HCT116 (cell line): Measurements from ENCODE around the gene TRERF1. TPM values are rescaled to one million over a fixed set of nuclear protein-coding genes. Genes with fewer than 3 reads are reported as not detected.

Source experiments
- ATAC-seq: fragments of 200-7000 bp; cut with Tn5 transposase; 2 replicates; pipeline ENCODE4 v1.9.1; 2020; ENCODE audit warnings: mild to moderate bottlenecking, moderate library complexity
- BruUV-seq: library from RNA; stranded (reverse); fragments of 400-500 nt; replicated peaks from 2 replicates; lab custom pipeline; 2021; lab: Mats Ljungman, UMichigan
- CTCF ChIA-PET: fragments of 300-600 bp; sonication (Branson Sonifier 250); formaldehyde crosslinking; loops from one replicate; lab custom pipeline; 2021; ENCODE audit warnings: antibody characterized with exemption; lab: Charles Lee
- POLR2A ChIA-PET: fragments of 300-600, 350-600 bp; sonication (Branson Sonifier 250); formaldehyde crosslinking; loops from one replicate; lab custom pipeline; 2021; ENCODE audit warnings: antibody characterized with exemption; lab: Charles Lee
- RAD21 ChIA-PET, 2 experiments: fragments of 300-600 bp; sonication (Branson Sonifier 250); formaldehyde crosslinking; loops; one replicate each; lab custom pipeline; 2023; ENCODE audit warnings: low total read pairs in 2 of 2; ENCODE audit not compliant: uncharacterized antibody in 2 of 2, unreplicated experiment in 2 of 2, low non-redundant PET in 1 of 2; lab: Charles Lee
- DNase-seq: peaks from one replicate; pipeline ENCODE4 v3.0.0-alpha.2; 2010; ENCODE audit warnings: low read depth, low spot score
- H2AFZ ChIP-seq: fragments of 200-600 bp; shearing (Covaris generic), sonication (generic); 2 replicates; pipeline ENCODE4 v1.6.1; 2017; ENCODE audit warnings: low read depth, mixed run types, mixed read lengths, antibody characterized with exemption, low read length; ENCODE audit not compliant: poor library complexity, severe bottlenecking
- H3K27ac ChIP-seq: 2 replicates; pipeline ENCODE4 v1.5.1; 2012; ENCODE audit warnings: low read depth, low read length
- H3K27me3 ChIP-seq: fragments of 200-600 bp; sonication (generic); 2 replicates; pipeline ENCODE4 v1.6.1; 2016; ENCODE audit warnings: mixed run types, low read length, mixed read lengths; ENCODE audit not compliant: insufficient read depth
- H3K36me3 ChIP-seq, 2 experiments: fragments of 200-500 bp in 1 of 2; fragments of 200-600 bp in 1 of 2; sonication (Bioruptor generic) in 1 of 2; sonication (generic) in 1 of 2; 2 replicates each; pipeline versions ENCODE4 v1.5.1 to v1.6.1; 2014 to 2016; ENCODE audit warnings: low read length in 2 of 2, inconsistent platforms in 1 of 2, mixed read lengths in 1 of 2, mixed run types in 1 of 2; ENCODE audit not compliant: insufficient read depth in 2 of 2, control insufficient read depth in 1 of 2
- H3K4me1 ChIP-seq, 2 experiments: fragments of 200-600 bp in 1 of 2; sonication (generic) in 1 of 2; 2 replicates each; pipeline versions ENCODE4 v1.5.1 to v1.6.1; 2012 to 2017; ENCODE audit warnings: low read length in 2 of 2, inconsistent platforms in 1 of 2, mild to moderate bottlenecking in 1 of 2, mixed read lengths in 1 of 2, mixed run types in 1 of 2, moderate library complexity in 1 of 2; ENCODE audit not compliant: insufficient read depth in 2 of 2, control insufficient read depth in 1 of 2
- H3K4me2 ChIP-seq: fragments of 200-600 bp; sonication (generic); 2 replicates; pipeline ENCODE4 v1.6.1; 2017; ENCODE audit warnings: mixed run types, low read length, mixed read lengths
- H3K4me3 ChIP-seq, 2 experiments: fragments of 200-600 bp in 1 of 2; sonication (generic) in 1 of 2; replicated peaks in 1 of 2; 2 replicates each; pipeline ENCODE4 v1.5.1; 2011 to 2016; ENCODE audit warnings: low read length in 2 of 2, control low read depth in 1 of 2, low read depth in 1 of 2, mild to moderate bottlenecking in 1 of 2, mixed read lengths in 1 of 2, mixed run types in 1 of 2
- H3K79me2 ChIP-seq: fragments of 200-600 bp; sonication (generic); 2 replicates; pipeline ENCODE4 v1.6.1; 2017; ENCODE audit warnings: mild to moderate bottlenecking, mixed run types, low read length, moderate library complexity, mixed read lengths; ENCODE audit not compliant: insufficient read depth
- H3K9ac ChIP-seq: fragments of 200-600 bp; sonication (generic); 2 replicates; pipeline ENCODE4 v1.6.1; 2016; ENCODE audit warnings: low read length, mixed read lengths
- H3K9me2 ChIP-seq: fragments of 200-600 bp; sonication (generic), shearing (Covaris generic); 2 replicates; pipeline ENCODE4 v1.6.1; 2017; ENCODE audit warnings: mixed run types, mild to moderate bottlenecking, moderate library complexity; ENCODE audit not compliant: insufficient read depth
- H3K9me3 ChIP-seq, 2 experiments: fragments of 200-500 bp in 1 of 2; fragments of 200-600 bp in 1 of 2; sonication (Bioruptor generic) in 1 of 2; sonication (generic) in 1 of 2; 2 replicates each; pipeline ENCODE4 v1.6.1; 2014 to 2017; ENCODE audit warnings: low read length in 2 of 2, mixed read lengths in 2 of 2, inconsistent platforms in 1 of 2, low read depth in 1 of 2, mild to moderate bottlenecking in 1 of 2, mixed run types in 1 of 2, moderate library complexity in 1 of 2; ENCODE audit not compliant: control insufficient read depth in 1 of 2, insufficient read depth in 1 of 2
- H4K20me1 ChIP-seq: fragments of 200-600 bp; sonication (generic), shearing (Covaris generic); 2 replicates; pipeline ENCODE4 v1.6.1; 2017; ENCODE audit warnings: mixed run types, mild to moderate bottlenecking, moderate library complexity; ENCODE audit not compliant: insufficient read depth
- CBX3 ChIP-seq: IDR thresholded peaks from 2 replicates; pipeline ENCODE4 v1.6.1; 2012; ENCODE audit warnings: low read depth
- CEBPB ChIP-seq: IDR thresholded peaks from 2 replicates; pipeline ENCODE4 v1.6.1; 2012; ENCODE audit warnings: low read depth
- CTCF ChIP-seq, 3 experiments: fragments of 200-600 bp in 1 of 3; sonication (generic) in 1 of 3; IDR thresholded peaks in 2 of 3; conservative IDR thresholded peaks in 1 of 3; 2 replicates each; pipeline ENCODE4 v1.5.1; 2012 to 2017; ENCODE audit warnings: low read depth in 2 of 3, low read length in 2 of 3, antibody characterized with exemption in 1 of 3, borderline replicate concordance in 1 of 3, control low read depth in 1 of 3, mild to moderate bottlenecking in 1 of 3, mixed read lengths in 1 of 3, mixed run types in 1 of 3, moderate library complexity in 1 of 3; ENCODE audit not compliant: insufficient read depth in 1 of 3
- EZH2phosphoT487 ChIP-seq: fragments of 200-600 bp; IDR thresholded peaks from 2 replicates; pipeline ENCODE4 v1.6.1; 2018; ENCODE audit warnings: antibody characterized with exemption, borderline replicate concordance
- FOSL1 ChIP-seq: IDR thresholded peaks from 2 replicates; pipeline ENCODE4 v1.6.1; 2012; ENCODE audit warnings: low read depth
- JUND ChIP-seq: IDR thresholded peaks from 2 replicates; pipeline ENCODE4 v1.6.1; 2012
- MAX ChIP-seq: IDR thresholded peaks from 2 replicates; pipeline ENCODE4 v1.6.1; 2012
- REST ChIP-seq: IDR thresholded peaks from 2 replicates; pipeline ENCODE4 v1.6.1; 2012; ENCODE audit warnings: low read depth
- SIN3A ChIP-seq: IDR thresholded peaks from 2 replicates; pipeline ENCODE4 v1.6.1; 2012; ENCODE audit warnings: low read depth
- SRF ChIP-seq: IDR thresholded peaks from 2 replicates; pipeline ENCODE4 v1.6.1; 2012; ENCODE audit warnings: low read depth
- TCF7L2 ChIP-seq: IDR thresholded peaks from 2 replicates; pipeline ENCODE4 v1.7.0; 2011; ENCODE audit warnings: borderline replicate concordance, inconsistent platforms; ENCODE audit not compliant: insufficient read depth, insufficient read length; ENCODE audit errors: extremely low read depth
- YY1 ChIP-seq: IDR thresholded peaks from 2 replicates; pipeline ENCODE4 v1.6.1; 2011; ENCODE audit warnings: low read length, low read depth, moderate library complexity, mild to moderate bottlenecking; ENCODE audit not compliant: insufficient replicate concordance; ENCODE audit errors: extremely low read depth
- ZFX ChIP-seq: fragments of 450-650 bp; IDR thresholded peaks from 2 replicates; pipeline ENCODE4 v1.6.1; 2017
- ZNF274 ChIP-seq: fragments of 200-500 bp; sonication (Bioruptor generic); IDR thresholded peaks from 2 replicates; pipeline ENCODE4 v1.6.1; 2014; ENCODE audit warnings: mild to moderate bottlenecking, low read depth, low read length, inconsistent platforms
- intact Hi-C: fragments of 100-400 bp; cut with micrococcal nuclease; formaldehyde crosslinking; loops from 2 replicates; pipeline ENCODE4 v1.10.0; 2022
- total RNA-seq: library from RNA; stranded (reverse); gene quantifications from one replicate; pipeline ENCODE4 v1.2.1, GENCODE V29; 2021; ENCODE audit not compliant: unreplicated experiment

Gene TRERF1
- total RNA-seq, 1 experiment from 2014 or later = 12.4 TPM

- no peak for TF ChIP-seq CBX3
- TF ChIP-seq ZFX = no peak
- TF ChIP-seq EZH2phosphoT487 = no peak
- no peak for TF ChIP-seq SIN3A
- no peak for TF ChIP-seq JUND
- TF ChIP-seq CEBPB = no peak
- TF ChIP-seq YY1 = no peak
- TF ChIP-seq TCF7L2 = no peak
- no peak for TF ChIP-seq REST
- no peak for TF ChIP-seq CTCF (IDR thresholded peaks at IDR 0.05 in 2 of 3, conservative IDR thresholded peaks at IDR 0.05 in 1 of 3; ENCODE audit: borderline replicate concordance in 1 of 3, insufficient read depth in 1 of 3, low read depth in 2 of 3, low read length in 2 of 3)
- no peak for TF ChIP-seq ZNF274
- no peak for TF ChIP-seq MAX
- TF ChIP-seq FOSL1 = no peak
- TF ChIP-seq SRF = no peak
- Histone ChIP-seq H4K20me1 (no peaks in the 10 kb centered on the region), H3K27ac (no peak overlapping the region), H3K79me2 (no peaks in the 10 kb centered on the region), H3K9ac (no peak overlapping the region), H3K4me2 (no peak overlapping the region), H2AFZ (no peak overlapping the region), H3K27me3 (no peaks in the 10 kb centered on the region), H3K9me2 (no peaks in the 10 kb centered on the region), H3K4me1 (no peaks in the 10 kb centered on the region; a peak in 1 of 4 replicates), H3K9me3 (no peaks in the 10 kb centered on the region), H3K4me3 (no peak overlapping the region), H3K36me3 (no peaks in the 10 kb centered on the region)
- ChIA-PET CTCF (no interaction called here), POLR2A (no interaction called here), RAD21 (no interaction called here)
- ATAC-seq = no peak
- BruUV-seq = no TSS peak
- intact Hi-C loops = no loop called here
- DNase-seq = no peak
Observed at GRCh38 chr6:42388046-42388445, 63.7 kb downstream of the TRERF1 start.
